ENCODE data around the gene ZNRF4. TPM values are rescaled to one million over a fixed set of nuclear protein-coding genes. Genes with fewer than 3 reads are reported as not detected.

ZNRF4 gene
- total and polyA plus RNA-seq, 2 donors (not counting 3 experiments of a cell fraction or from before 2014, with no cell fraction given): not detected

DNA sequence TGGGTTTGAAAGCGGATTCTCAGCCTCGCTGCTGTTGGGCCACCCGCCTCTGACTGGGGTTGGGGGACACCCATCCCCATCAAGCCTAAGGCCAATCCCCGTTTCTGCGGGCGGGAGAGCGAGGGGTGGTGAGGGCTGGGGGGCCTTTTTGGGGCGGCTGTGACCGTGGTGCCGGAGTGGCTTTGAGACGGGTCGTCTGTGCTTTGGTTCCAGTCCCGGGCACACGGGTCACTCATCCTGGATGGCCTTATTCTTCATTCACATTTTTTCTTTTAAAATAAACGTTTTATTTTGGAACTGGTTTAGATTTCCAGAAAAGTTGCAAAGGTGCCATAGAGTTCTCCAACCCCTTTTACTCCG lies 1.6 kb downstream of the ZNRF4 start:
- POLR2A ChIA-PET: no interaction called here
- dilution Hi-C loops (cut with MboI; ENCODE audit: extremely low pct_ligation_motif_present, low sequenced_read_pairs): no loop called here
- CTCF ChIA-PET: no interaction called here
- Histone ChIP-seq H3K36me3 (ENCODE audit: control insufficient read depth in 2 of 2, extremely low read depth in 1 of 2, insufficient read depth in 2 of 2, low read length in 2 of 2) (no peaks in the 10 kb centered on the region), H3K9me1 (replicated peaks; ENCODE audit: control insufficient read depth, extremely low read depth, insufficient read depth, low read length) (no peaks in the 10 kb centered on the region), H3K79me2 (ENCODE audit: control insufficient read depth, insufficient read depth, low read length) (no peaks in the 10 kb centered on the region), H3K4me3 (replicated peaks in 1 of 3; ENCODE audit: insufficient read depth in 1 of 3, low read depth in 1 of 3, low read length in 3 of 3) (no peak overlapping the region), H3K9ac (replicated peaks; ENCODE audit: extremely low read depth, insufficient read depth, low read length) (no peak overlapping the region), H3K27ac (ENCODE audit: insufficient read depth, low read depth, low read length) (no peak overlapping the region), H3K4me1 (ENCODE audit: control insufficient read depth, extremely low read depth, insufficient read depth, low read length) (no peaks in the 10 kb centered on the region), H3K4me2 (ENCODE audit: insufficient read depth, low read length) (no peak overlapping the region), H4K20me1 (replicated peaks; ENCODE audit: control insufficient read depth, extremely low read depth, insufficient read depth, low read length) (no peaks in the 10 kb centered on the region), H2AFZ (ENCODE audit: low read depth, low read length) (no peak overlapping the region), H3K9me3 (replicated peaks; ENCODE audit: control insufficient read depth, insufficient read depth, low read length) (no peaks in the 10 kb centered on the region), H3K27me3 (ENCODE audit: control insufficient read depth in 2 of 2, insufficient read depth in 2 of 2, low read length in 2 of 2) (no peaks in the 10 kb centered on the region)
- FAIRE-seq: no peak
- no TSS peak for BruUV-seq (replicated peaks)
- intact Hi-C loops (cut with micrococcal nuclease): no loop called here
- DNase-seq (ENCODE audit: low read depth, low spot score): no peak
- TF ChIP-seq MAX (IDR thresholded peaks at IDR 0.05; ENCODE audit: insufficient read depth, insufficient read length): no peak
- TF ChIP-seq GATA2 (IDR thresholded peaks at IDR 0.05; ENCODE audit: insufficient read depth, insufficient read length, low read depth, low read length): no peak
- TF ChIP-seq POLR2AphosphoS5 (IDR thresholded peaks at IDR 0.05; ENCODE audit: insufficient read depth, low read depth, low read length): no peak
- TF ChIP-seq CTCF (IDR thresholded peaks at IDR 0.05; ENCODE audit: extremely low read depth in 1 of 2, insufficient read depth in 1 of 2, low read depth in 1 of 2, low read length in 2 of 2): no peak
- no peak for TF ChIP-seq JUN (IDR thresholded peaks at IDR 0.05; ENCODE audit: borderline replicate concordance, insufficient read depth, insufficient read length, low read depth)
- no peak for TF ChIP-seq EZH2 (IDR thresholded peaks at IDR 0.05; ENCODE audit: borderline replicate concordance, low read depth, low read length, severe bottlenecking)
- no peak for TF ChIP-seq MYC (IDR thresholded peaks at IDR 0.05; ENCODE audit: low read depth, low read length)
- TF ChIP-seq FOS (IDR thresholded peaks at IDR 0.05; ENCODE audit: borderline replicate concordance, insufficient read depth, low read length): no peak
- no peak for TF ChIP-seq POLR2A (IDR thresholded peaks at IDR 0.05; ENCODE audit: low read depth, low read length)
